Activated T-helper 17 cell treated with anti-CD3 and anti-CD28 coated beads, Interleukin-2, amount 50 U/mL, for 72 hours (primary cell): ENCODE results near the gene KEAP1. TPM values are rescaled to one million over a fixed set of nuclear protein-coding genes. Genes with fewer than 3 reads are reported as not detected.
"Not testable (repeated sequence)": the region's sequence is repeated elsewhere in the genome, so short reads cannot be mapped to it uniquely, and the experiment has no call there.

Experiments
- ATAC-seq: fragments of 150-1000 bp; cut with Tn5 transposase; replicated peaks from 2 replicates; pipeline ENCODE4 v1.10.0; 2021; ENCODE audit warnings: mild to moderate bottlenecking, moderate library complexity
- H3K27ac Mint-ChIP-seq: one replicate; pipeline ENCODE4 v1.8.0; 2022; ENCODE audit warnings: mixed read lengths
- H3K27me3 Mint-ChIP-seq: one replicate; pipeline ENCODE4 v1.8.0; 2022; ENCODE audit warnings: mixed read lengths
- H3K36me3 Mint-ChIP-seq: one replicate; pipeline ENCODE4 v1.8.0; 2022; ENCODE audit warnings: low read depth, mild to moderate bottlenecking, mixed read lengths
- H3K4me1 Mint-ChIP-seq: one replicate; pipeline ENCODE4 v1.8.0; 2022; ENCODE audit warnings: mixed read lengths
- H3K4me3 Mint-ChIP-seq: one replicate; pipeline ENCODE4 v1.8.0; 2022; ENCODE audit warnings: mild to moderate bottlenecking, mixed read lengths
- H3K9me3 Mint-ChIP-seq: one replicate; pipeline ENCODE4 v1.8.0; 2022; ENCODE audit warnings: mixed read lengths
- total RNA-seq, 2 donors: library from RNA; stranded (reverse); gene quantifications; one replicate each; pipeline ENCODE4 v1.2.3, GENCODE V29; 2022

KEAP1 gene
- 10 to 100 TPM; 71.5 to 99.6 TPM for total RNA-seq

DNA sequence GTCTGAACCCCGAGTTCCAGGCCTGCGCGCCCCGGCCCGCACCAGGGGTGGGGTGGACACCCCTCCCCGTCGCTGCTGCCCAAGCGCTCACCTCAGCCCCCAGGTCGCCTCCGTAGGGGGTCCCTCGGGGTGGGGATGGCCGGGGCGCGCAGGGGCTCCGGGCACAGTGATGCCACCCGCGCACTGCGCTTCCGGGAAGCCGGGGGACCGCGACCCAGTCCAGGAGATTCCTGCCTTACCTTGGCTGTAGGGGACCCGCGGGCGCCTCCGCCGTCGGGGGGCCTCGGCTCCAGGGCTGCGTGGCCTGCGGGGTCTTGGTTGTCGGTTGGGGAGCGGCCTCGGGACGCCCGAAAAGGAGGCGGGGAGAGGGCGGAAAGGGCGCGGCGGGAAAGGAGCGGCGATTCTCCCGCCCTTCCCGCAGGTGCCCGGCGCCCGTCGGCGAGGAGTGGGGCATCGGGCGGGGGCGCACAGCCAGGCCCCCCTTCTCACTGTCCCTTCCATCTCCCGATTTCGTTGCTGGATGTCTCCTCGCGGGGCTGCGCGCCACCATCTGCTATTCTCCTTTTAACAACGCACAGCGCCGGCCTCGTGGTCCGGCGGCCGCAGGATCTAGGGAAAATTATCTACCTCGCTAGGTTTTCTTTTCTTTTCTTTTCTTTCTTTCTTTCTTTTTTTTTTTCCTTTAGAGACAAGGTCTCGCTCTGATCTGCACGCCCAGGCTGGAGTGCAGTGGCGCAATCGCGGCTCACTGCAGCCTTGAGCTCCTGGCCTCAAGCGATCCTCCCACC lies at the start of gene KEAP1:
KEAP1 (minus strand) TSS at position 355 of the 788 bp plus-strand sequence. CDS start 3,323 bp downstream, outside the sequence.
- H3K4me3 Mint-ChIP-seq, result peak within 1 kb of the TSS; percentile 85
- H3K4me1 Mint-ChIP-seq, result peaks cover 10% of the 10 kb centered on the region
- ATAC-seq, result peak; percentile 23
- H3K9me3 Mint-ChIP-seq, result no peaks in the 10 kb centered on the region
- H3K36me3 Mint-ChIP-seq, result peaks cover 36% of the 10 kb centered on the region
- H3K27ac Mint-ChIP-seq, result peak within 1 kb of the TSS; percentile 93
- no peaks in the 10 kb centered on the region for H3K27me3 Mint-ChIP-seq

DNA sequence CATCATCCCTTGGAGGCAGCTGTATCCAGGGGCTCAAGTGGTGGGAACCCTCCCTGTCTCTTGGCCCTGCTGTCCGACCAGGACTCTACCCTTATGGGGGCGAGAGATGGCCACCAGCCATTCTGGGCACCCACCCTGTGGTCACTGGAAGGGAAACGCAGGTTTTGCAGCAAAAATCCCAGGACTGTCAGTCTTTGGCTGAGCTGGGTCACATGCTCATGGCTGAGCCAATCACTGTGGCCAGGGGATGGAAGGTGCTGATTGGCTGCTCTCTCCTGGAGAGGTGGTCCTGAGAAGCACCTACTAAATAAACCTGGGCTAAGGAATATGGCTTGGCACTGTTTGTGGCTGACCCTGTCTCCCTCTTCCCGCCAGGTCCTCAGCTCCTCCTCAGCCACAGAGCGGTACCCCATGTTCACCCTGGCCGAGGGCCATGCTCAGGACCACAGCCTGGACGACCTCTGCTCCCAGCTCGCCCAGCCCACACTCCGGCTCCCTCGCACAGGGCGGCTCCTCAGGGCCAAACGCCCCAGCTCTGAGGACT lies 49.4 kb upstream of the KEAP1 start:
- peaks cover 7% of the 10 kb centered on the region for H3K4me1 Mint-ChIP-seq
- peaks cover 91% of the 10 kb centered on the region for H3K36me3 Mint-ChIP-seq
- no peaks in the 10 kb centered on the region for H3K9me3 Mint-ChIP-seq
- H3K4me3 Mint-ChIP-seq, result no peak overlapping the region
- no peak overlapping the region for H3K27ac Mint-ChIP-seq
- peak; percentile 44 for ATAC-seq
- H3K27me3 Mint-ChIP-seq, result no peaks in the 10 kb centered on the region

DNA sequence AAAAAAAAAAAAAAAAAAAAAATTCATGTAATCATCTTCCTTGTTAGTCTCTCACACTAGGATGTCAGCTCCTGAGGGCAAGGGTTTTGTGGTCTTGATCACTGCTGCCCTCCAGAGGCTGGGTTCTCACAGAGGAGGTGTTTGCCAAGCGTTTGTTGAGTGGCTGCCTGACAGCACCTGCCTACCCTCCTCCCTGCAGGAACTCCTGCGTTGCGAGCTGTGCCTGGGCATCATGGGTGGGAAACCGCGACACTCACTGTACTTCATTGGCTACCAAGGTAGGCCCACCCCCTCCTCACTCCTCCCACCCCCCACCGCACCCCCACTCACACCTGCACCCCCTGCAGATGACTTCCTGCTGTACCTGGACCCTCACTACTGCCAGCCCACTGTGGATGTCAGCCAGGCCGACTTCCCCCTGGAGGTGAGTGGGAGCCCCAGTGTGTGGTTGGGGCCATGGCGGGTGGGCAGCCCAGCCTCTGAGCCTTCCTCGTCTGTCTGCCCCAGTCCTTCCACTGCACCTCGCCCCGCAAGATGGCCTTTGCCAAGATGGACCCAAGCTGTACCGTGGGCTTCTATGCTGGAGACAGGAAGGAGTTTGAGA lies 48.6 kb upstream of the KEAP1 start:
- peak; percentile 22 for ATAC-seq
- Mint-ChIP-seq H3K9me3 (no peaks in the 10 kb centered on the region), H3K27ac (no peak overlapping the region), H3K4me3 (no peak overlapping the region), H3K27me3 (no peaks in the 10 kb centered on the region), H3K4me1 (peaks cover 7% of the 10 kb centered on the region), H3K36me3 (peaks cover 89% of the 10 kb centered on the region)

DNA sequence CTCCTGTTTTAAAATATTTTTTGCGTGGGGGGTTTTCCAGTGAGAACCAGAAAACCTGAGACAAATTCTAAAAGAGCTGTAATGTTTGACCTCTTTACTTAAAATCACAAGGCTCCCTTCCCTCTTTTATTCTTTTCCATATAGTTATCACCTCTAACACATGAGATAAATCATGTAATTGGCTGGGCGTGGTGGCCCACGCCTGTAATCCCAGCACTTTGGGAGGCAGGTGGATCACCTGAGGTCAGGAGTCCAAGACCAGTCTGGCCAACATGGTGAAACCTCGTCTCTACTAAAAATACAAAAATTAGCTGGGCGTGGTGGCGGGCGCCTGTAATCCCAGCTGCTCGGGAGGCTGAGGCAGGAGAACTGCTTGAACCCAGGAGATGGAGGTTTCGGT lies 47.9 kb upstream of the KEAP1 start:
- H3K9me3 Mint-ChIP-seq, H3K4me3 Mint-ChIP-seq, ATAC-seq, H3K4me1 Mint-ChIP-seq, H3K27ac Mint-ChIP-seq, H3K27me3 Mint-ChIP-seq: not testable (repeated sequence)
- peaks cover 86% of the 10 kb centered on the region for H3K36me3 Mint-ChIP-seq

GRCh38 chr19:10550336-10550735 lies 47.2 kb upstream of the KEAP1 start:
- Mint-ChIP-seq H3K4me1 (peaks cover 7% of the 10 kb centered on the region), H3K4me3 (no peak overlapping the region), H3K27ac (no peak overlapping the region), H3K9me3 (no peaks in the 10 kb centered on the region), H3K36me3 (peaks cover 80% of the 10 kb centered on the region), H3K27me3 (no peaks in the 10 kb centered on the region)
- ATAC-seq, result no peak

GRCh38 chr19:10549733-10550132 lies 46.6 kb upstream of the KEAP1 start:
- H3K27ac Mint-ChIP-seq, result no peak overlapping the region
- ATAC-seq, result no peak
- H3K27me3 Mint-ChIP-seq, result no peaks in the 10 kb centered on the region
- H3K4me1 Mint-ChIP-seq, result peaks cover 7% of the 10 kb centered on the region
- no peak overlapping the region for H3K4me3 Mint-ChIP-seq
- H3K9me3 Mint-ChIP-seq, result no peaks in the 10 kb centered on the region
- H3K36me3 Mint-ChIP-seq, result peaks cover 80% of the 10 kb centered on the region

- no peak for ATAC-seq
- no peak overlapping the region for H3K4me3 Mint-ChIP-seq
- H3K9me3 Mint-ChIP-seq, result no peaks in the 10 kb centered on the region
- H3K4me1 Mint-ChIP-seq, result no peaks in the 10 kb centered on the region
- H3K36me3 Mint-ChIP-seq, result peaks cover 75% of the 10 kb centered on the region
- H3K27me3 Mint-ChIP-seq, result no peaks in the 10 kb centered on the region
- H3K27ac Mint-ChIP-seq, result no peak overlapping the region
Measured at GRCh38 chr19:10548746-10549276, 45.7 kb upstream of the KEAP1 start.

DNA sequence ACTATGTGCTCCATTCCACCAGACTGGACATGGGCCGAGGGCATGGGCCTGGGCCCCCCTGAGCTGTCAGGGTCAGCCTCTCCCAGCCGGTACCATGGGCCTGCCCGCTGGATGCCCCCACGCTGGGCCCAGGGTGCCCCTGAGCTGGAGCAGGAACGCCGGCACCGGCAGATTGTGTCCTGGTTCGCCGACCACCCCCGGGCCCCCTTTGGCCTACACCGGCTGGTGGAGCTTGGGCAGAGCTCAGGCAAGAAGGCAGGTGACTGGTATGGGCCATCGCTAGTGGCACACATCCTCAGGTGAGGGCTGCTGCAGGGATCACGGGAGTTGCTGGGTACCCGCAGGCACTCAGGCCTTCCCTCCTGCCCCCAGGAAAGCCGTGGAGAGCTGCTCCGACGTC lies 43.7 kb upstream of the KEAP1 start:
- H3K4me3 Mint-ChIP-seq, result no peak overlapping the region
- H3K36me3 Mint-ChIP-seq, result peaks cover 55% of the 10 kb centered on the region
- no peaks in the 10 kb centered on the region for H3K4me1 Mint-ChIP-seq
- H3K9me3 Mint-ChIP-seq, result no peaks in the 10 kb centered on the region
- ATAC-seq, result no peak
- no peaks in the 10 kb centered on the region for H3K27me3 Mint-ChIP-seq
- no peak overlapping the region for H3K27ac Mint-ChIP-seq

GRCh38 chr19:10544753-10545251 lies 41.6 kb upstream of the KEAP1 start:
- Mint-ChIP-seq H3K4me3 (peak overlapping the region; percentile 79), H3K4me1 (no peaks in the 10 kb centered on the region), H3K36me3 (peaks cover 35% of the 10 kb centered on the region), H3K27me3 (no peaks in the 10 kb centered on the region), H3K9me3 (no peaks in the 10 kb centered on the region), H3K27ac (peak overlapping the region; percentile 81)
- no peak for ATAC-seq

DNA sequence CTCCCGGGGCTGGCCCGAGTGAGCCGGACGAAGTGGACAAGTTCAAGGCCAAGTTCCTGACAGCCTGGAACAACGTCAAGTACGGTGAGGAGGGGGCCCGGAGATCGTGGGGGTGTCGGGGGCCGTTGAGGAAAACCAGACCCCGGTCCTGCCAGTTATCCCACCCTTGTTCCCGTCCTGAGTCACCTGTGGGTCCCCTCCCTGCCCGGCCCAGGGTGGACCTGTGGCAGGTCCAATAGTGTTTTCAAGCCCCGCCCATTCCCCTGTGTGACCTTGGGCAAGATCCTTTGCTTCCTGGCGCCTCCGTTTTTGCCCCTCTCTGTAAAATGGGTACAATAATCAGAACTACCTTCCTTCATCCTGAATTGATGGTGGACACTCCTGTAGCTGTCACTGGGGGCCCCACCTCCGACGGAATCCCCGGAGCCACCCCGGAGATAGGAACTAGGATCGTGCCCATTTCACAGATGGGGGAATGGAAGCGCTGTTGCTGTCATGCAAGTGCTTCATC lies 41.1 kb upstream of the KEAP1 start:
- Mint-ChIP-seq H3K27ac (peak overlapping the region; percentile 81), H3K9me3 (no peaks in the 10 kb centered on the region), H3K4me1 (no peaks in the 10 kb centered on the region), H3K27me3 (no peaks in the 10 kb centered on the region), H3K36me3 (peaks cover 30% of the 10 kb centered on the region), H3K4me3 (peak overlapping the region; percentile 79)
- ATAC-seq, result peak; percentile 32

- peak within 1 kb of the TSS; percentile 81 for H3K27ac Mint-ChIP-seq
- ATAC-seq, result peak; percentile 90
- H3K4me3 Mint-ChIP-seq, result peak within 1 kb of the TSS; percentile 79
- H3K36me3 Mint-ChIP-seq, result peaks cover 23% of the 10 kb centered on the region
- no peaks in the 10 kb centered on the region for H3K9me3 Mint-ChIP-seq
- no peaks in the 10 kb centered on the region for H3K4me1 Mint-ChIP-seq
- H3K27me3 Mint-ChIP-seq, result no peaks in the 10 kb centered on the region
Measured at GRCh38 chr19:10543420-10544241, 40.5 kb upstream of the KEAP1 start, which contains the start of gene ATG4D. Gene ATG4D (plus strand): TSS chr19:10543904. CDS start chr19:10544091, 187 bp downstream.

DNA sequence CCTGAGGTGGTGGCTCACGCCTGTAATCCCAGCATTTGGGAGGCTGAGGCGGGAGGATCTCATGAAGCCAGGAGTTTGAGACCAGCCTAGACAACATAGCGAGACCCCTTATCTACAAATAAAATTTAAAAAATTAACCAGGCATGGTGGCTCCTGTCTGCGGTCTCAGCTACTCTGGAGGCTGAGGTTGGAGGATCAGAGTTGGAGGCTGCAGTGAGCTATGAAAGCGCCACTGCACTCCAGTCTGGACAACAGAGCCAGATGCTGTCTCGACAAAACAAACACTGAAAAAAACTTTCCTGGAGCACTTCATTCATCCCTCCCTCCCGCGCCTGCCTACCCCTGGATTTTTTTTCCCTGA lies 39.9 kb upstream of the KEAP1 start:
- Mint-ChIP-seq H3K27me3 (peaks cover 2% of the 10 kb centered on the region), H3K9me3 (no peaks in the 10 kb centered on the region), H3K4me3 (peak overlapping the region; percentile 73), H3K36me3 (peaks cover 17% of the 10 kb centered on the region), H3K4me1 (no peaks in the 10 kb centered on the region), H3K27ac (peak overlapping the region; percentile 52)
- ATAC-seq, result no peak

GRCh38 chr19:10539016-10539415 lies 35.9 kb upstream of the KEAP1 start:
- not testable (repeated sequence) for H3K27ac Mint-ChIP-seq, H3K27me3 Mint-ChIP-seq, ATAC-seq, H3K9me3 Mint-ChIP-seq, H3K4me1 Mint-ChIP-seq, H3K4me3 Mint-ChIP-seq, H3K36me3 Mint-ChIP-seq
